Panc1 (cell line): ENCODE data around the gene DQX1. TPM values are rescaled to one million over a fixed set of nuclear protein-coding genes. Genes with fewer than 3 reads are reported as not detected.
A peak's percentile ranks its signal among the peaks of the same experiment; 100 is the strongest.

ENCODE experiments used
- ATAC-seq: fragments of 200-7000 bp; cut with Tn5 transposase; 2 replicates; pipeline ENCODE4 v1.9.1; 2020; ENCODE audit warnings: mild to moderate bottlenecking, moderate library complexity
- BruUV-seq: library from RNA; stranded (reverse); fragments of 400-500 nt; replicated peaks from 2 replicates; lab custom pipeline; 2021; lab: Mats Ljungman, UMichigan
- CTCF ChIA-PET: fragments of 300-600 bp; sonication (Branson Sonifier 250); formaldehyde crosslinking; loops from one replicate; lab custom pipeline; 2022; ENCODE audit warnings: antibody characterized with exemption; lab: Charles Lee
- POLR2A ChIA-PET: fragments of 300-600 bp; sonication (Branson Sonifier 250); formaldehyde crosslinking; loops from one replicate; lab custom pipeline; 2022; ENCODE audit warnings: antibody characterized with exemption; lab: Charles Lee
- DNase-seq: peaks from one replicate; pipeline ENCODE4 v3.0.0-alpha.2; 2010; ENCODE audit warnings: low read depth, low spot score
- H3K27ac ChIP-seq: 2 replicates; pipeline ENCODE4 v1.5.1; 2011; ENCODE audit warnings: mild to moderate bottlenecking, low read length, inconsistent platforms
- H3K27me3 ChIP-seq: fragments of 200-500 bp; sonication (Bioruptor generic); 2 replicates; pipeline ENCODE4 v1.6.0; 2014; ENCODE audit warnings: low read length, inconsistent platforms; ENCODE audit not compliant: control insufficient read depth, insufficient read depth
- H3K36me3 ChIP-seq: fragments of 200-500 bp; sonication (Bioruptor generic); 2 replicates; pipeline ENCODE4 v1.5.1; 2014; ENCODE audit warnings: inconsistent platforms, mild to moderate bottlenecking, low read length, moderate library complexity; ENCODE audit not compliant: control insufficient read depth, insufficient read depth
- H3K4me1 ChIP-seq: 2 replicates; pipeline ENCODE4 v1.5.1; 2011; ENCODE audit warnings: inconsistent platforms, mild to moderate bottlenecking, low read length, moderate library complexity; ENCODE audit not compliant: control insufficient read depth, insufficient read depth
- H3K4me3 ChIP-seq, 2 experiments: 2 replicates each; pipeline ENCODE4 v1.5.1; 2011 to 2012; ENCODE audit warnings: low read depth in 2 of 2, low read length in 2 of 2, mild to moderate bottlenecking in 2 of 2, inconsistent platforms in 1 of 2, moderate library complexity in 1 of 2
- H3K9me3 ChIP-seq: fragments of 200-500 bp; sonication (Bioruptor generic); 2 replicates; pipeline ENCODE4 v1.5.1; 2014; ENCODE audit warnings: low read depth, mild to moderate bottlenecking, inconsistent platforms, low read length, moderate library complexity; ENCODE audit not compliant: control insufficient read depth, insufficient read depth
- CTCF ChIP-seq: fragments of 450-650 bp; IDR thresholded peaks from 2 replicates; pipeline ENCODE4 v1.5.1; 2017; ENCODE audit warnings: mild to moderate bottlenecking
- POLR2AphosphoS5 ChIP-seq: IDR thresholded peaks from 2 replicates; pipeline ENCODE4 v1.6.1; 2012; ENCODE audit warnings: mild to moderate bottlenecking, low read depth, low read length, moderate library complexity
- REST ChIP-seq, 2 experiments: IDR thresholded peaks; 2 replicates each; pipeline ENCODE4 v1.6.1; 2011 to 2012; ENCODE audit warnings: low read depth in 2 of 2, control low read depth in 1 of 2, low read length in 1 of 2, mild to moderate bottlenecking in 1 of 2, moderate library complexity in 1 of 2; ENCODE audit not compliant: insufficient read depth in 1 of 2
- SIN3A ChIP-seq: IDR thresholded peaks from 2 replicates; pipeline ENCODE4 v1.6.1; 2012; ENCODE audit warnings: low read depth, mild to moderate bottlenecking, low read length, moderate library complexity, borderline replicate concordance; ENCODE audit not compliant: insufficient read depth
- TCF7L2 ChIP-seq: IDR thresholded peaks from 2 replicates; pipeline ENCODE4 v1.6.1; 2011; ENCODE audit warnings: mild to moderate bottlenecking, low read depth, low read length, inconsistent platforms
- in situ Hi-C: cut with HindIII; loops from 2 replicates; pipeline ENCODE4 v1.10.0; 2016; ENCODE audit warnings: low sequenced_read_pairs, low pct_unique_long_range_greater_than_20kb
- intact Hi-C: fragments of 100-400 bp; cut with micrococcal nuclease; formaldehyde crosslinking; loops from one replicate; pipeline ENCODE4 v1.10.0; 2022; ENCODE audit not compliant: unreplicated experiment
- total RNA-seq: library from RNA; stranded (reverse); gene quantifications from one replicate; pipeline ENCODE4 v1.2.1, GENCODE V29; 2021; ENCODE audit not compliant: unreplicated experiment

DQX1 gene
- total RNA-seq, 1 experiment from 2014 or later = 0.41 TPM

- H3K4me3 ChIP-seq = peak overlapping the region in 1 of 2 experiments; percentile 80; a peak in 1 of 4 replicates
Observed at GRCh38 chr2:74550231-74550630, 24.2 kb upstream of the DQX1 start.

More at GRCh38 chr2:74550231-74550630, 24.2 kb upstream of the DQX1 start:
- in situ Hi-C loops (no loop called here), intact Hi-C loops (no loop called here)
- Histone ChIP-seq H3K27me3 (no peaks in the 10 kb centered on the region; the same call in 1 of the 2 replicates), H3K4me1 (peaks cover 23% of the 10 kb centered on the region), H3K36me3 (no peaks in the 10 kb centered on the region), H3K27ac (no peak overlapping the region), H3K9me3 (no peaks in the 10 kb centered on the region)
- ATAC-seq (no peak), DNase-seq (no peak)
- TF ChIP-seq REST (IDR thresholded peaks at IDR 0.05; ENCODE audit: insufficient read depth in 1 of 2, low read depth in 2 of 2, low read length in 1 of 2) = no peak
- no peak for TF ChIP-seq SIN3A
- no peak for TF ChIP-seq CTCF
- no peak for TF ChIP-seq POLR2AphosphoS5
- TF ChIP-seq TCF7L2 = no peak
- CTCF ChIA-PET = no interaction called here
- POLR2A ChIA-PET = interaction anchor here (0.8 kb wide), 1 partner anchor 46 kb away, joined by 3 read pairs; no protein-coding TSS in a partner anchor
- TSS peak; percentile 80 for BruUV-seq
